Measurements from ENCODE around the gene PRMT9.

The PRMT9 gene

DNA sequence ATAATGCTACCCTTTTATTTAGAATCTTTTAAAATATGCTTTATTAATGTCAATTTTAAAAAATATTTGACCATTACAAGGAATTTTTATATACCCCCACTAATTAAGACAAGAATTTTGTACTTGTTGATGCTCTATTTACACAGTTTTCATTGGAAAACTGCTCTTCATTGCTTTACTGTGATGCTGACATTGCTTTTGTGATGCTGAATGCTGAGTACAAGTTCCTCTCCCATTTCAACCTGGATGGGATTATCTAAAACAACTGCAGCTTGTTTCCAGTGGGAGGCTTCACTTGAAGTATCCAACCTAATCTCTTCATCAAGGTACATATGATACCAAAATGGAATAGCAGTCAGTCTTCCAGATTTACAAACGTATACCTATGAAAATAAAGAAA is 45.6 kb downstream of the PRMT9 start (continued):
- TF ChIP-seq ZNF221 (tag by site-specific recombination; IDR thresholded peaks at IDR 0.05; ENCODE audit: borderline replicate concordance) (no peak), ZNF211 (tag by site-specific recombination; IDR thresholded peaks at IDR 0.05; ENCODE audit: low read depth) (no peak)
- TF ChIP-seq, protein P1, sequence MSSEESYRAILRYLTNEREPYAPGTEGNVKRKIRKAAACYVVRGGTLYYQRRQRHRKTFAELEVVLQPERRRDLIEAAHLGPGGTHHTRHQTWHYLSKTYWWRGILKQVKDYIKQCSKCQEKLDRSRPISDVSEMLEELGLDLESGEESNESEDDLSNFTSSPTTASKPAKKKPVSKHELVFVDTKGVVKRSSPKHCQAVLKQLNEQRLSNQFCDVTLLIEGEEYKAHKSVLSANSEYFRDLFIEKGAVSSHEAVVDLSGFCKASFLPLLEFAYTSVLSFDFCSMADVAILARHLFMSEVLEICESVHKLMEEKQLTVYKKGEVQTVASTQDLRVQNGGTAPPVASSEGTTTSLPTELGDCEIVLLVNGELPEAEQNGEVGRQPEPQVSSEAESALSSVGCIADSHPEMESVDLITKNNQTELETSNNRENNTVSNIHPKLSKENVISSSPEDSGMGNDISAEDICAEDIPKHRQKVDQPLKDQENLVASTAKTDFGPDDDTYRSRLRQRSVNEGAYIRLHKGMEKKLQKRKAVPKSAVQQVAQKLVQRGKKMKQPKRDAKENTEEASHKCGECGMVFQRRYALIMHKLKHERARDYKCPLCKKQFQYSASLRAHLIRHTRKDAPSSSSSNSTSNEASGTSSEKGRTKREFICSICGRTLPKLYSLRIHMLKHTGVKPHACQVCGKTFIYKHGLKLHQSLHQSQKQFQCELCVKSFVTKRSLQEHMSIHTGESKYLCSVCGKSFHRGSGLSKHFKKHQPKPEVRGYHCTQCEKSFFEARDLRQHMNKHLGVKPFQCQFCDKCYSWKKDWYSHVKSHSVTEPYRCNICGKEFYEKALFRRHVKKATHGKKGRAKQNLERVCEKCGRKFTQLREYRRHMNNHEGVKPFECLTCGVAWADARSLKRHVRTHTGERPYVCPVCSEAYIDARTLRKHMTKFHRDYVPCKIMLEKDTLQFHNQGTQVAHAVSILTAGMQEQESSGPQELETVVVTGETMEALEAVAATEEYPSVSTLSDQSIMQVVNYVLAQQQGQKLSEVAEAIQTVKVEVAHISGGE (tag by site-specific recombination; conservative IDR thresholded peaks at IDR 0.05; ENCODE audit: low read depth), result no peak

DNA sequence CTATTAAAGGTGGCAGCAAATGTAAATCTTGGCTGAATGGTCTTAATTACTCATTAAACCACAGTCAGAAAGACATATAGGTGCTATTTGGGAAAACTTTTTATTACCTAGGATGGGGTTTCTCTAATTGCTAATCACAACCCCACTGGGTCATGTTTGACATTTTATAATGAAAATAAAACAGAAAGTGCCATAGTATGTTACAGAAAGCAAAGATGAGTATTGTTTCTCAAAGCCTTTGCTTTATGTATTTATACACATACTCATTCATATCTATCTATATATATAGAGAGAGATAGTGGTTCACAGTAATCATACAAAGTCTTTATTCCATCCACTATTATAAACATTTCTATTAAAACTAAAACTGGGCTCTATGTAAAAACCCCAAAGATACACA is 48.6 kb downstream of the PRMT9 start:
- Histone ChIP-seq H3K4me1 (ENCODE audit: control insufficient read depth, insufficient read depth, low read length) (no peaks in the 10 kb centered on the region), H3K4me3 (ENCODE audit: low read depth, low read length) (no peak overlapping the region), H3K27ac (ENCODE audit: extremely low read depth, low read depth, low read length) (no peak overlapping the region), H3K36me3 (ENCODE audit: control insufficient read depth in 2 of 2, insufficient read depth in 1 of 2, low read length in 2 of 2) (peaks cover 24 to 74% of the 10 kb centered on the region in 2 experiments), H3K9me3 (ENCODE audit: control insufficient read depth, insufficient read depth, low read depth, low read length) (no peaks in the 10 kb centered on the region)
- ChIA-PET POLR2A (interaction anchor here (0.7 kb wide), 1 partner anchor 233 kb away, joined by 3 read pairs; no protein-coding TSS in a partner anchor), CTCF (interaction anchor here (0.7 kb wide), 1 partner anchor 930 kb away, joined by 5 read pairs; no protein-coding TSS in a partner anchor)
- TF ChIP-seq ZFP41 (tag by site-specific recombination; IDR thresholded peaks at IDR 0.05; ENCODE audit: borderline replicate concordance) (no peak), ZBTB21 (tag by site-specific recombination; IDR thresholded peaks at IDR 0.05) (no peak), ZNF623 (tag by site-specific recombination; IDR thresholded peaks at IDR 0.05) (no peak), SCRT2 (tag by site-specific recombination; IDR thresholded peaks at IDR 0.05) (no peak), ZNF610 (tag by site-specific recombination; IDR thresholded peaks at IDR 0.05; ENCODE audit: borderline replicate concordance) (no peak), ZNF394 (tag by site-specific recombination; IDR thresholded peaks at IDR 0.05; ENCODE audit: borderline replicate concordance) (no peak), ZSCAN30 (tag by site-specific recombination; IDR thresholded peaks at IDR 0.05) (no peak), ZNF701 (tag by site-specific recombination; IDR thresholded peaks at IDR 0.05) (no peak), ZNF560 (tag by site-specific recombination; IDR thresholded peaks at IDR 0.05; ENCODE audit: borderline replicate concordance) (no peak), ZNF354C (tag by site-specific recombination; IDR thresholded peaks at IDR 0.05; ENCODE audit: borderline replicate concordance, low read depth) (no peak), ZNF155 (tag by site-specific recombination; IDR thresholded peaks at IDR 0.05) (no peak), SETDB1 (IDR thresholded peaks at IDR 0.05; ENCODE audit: insufficient read length, low read length) (no peak)

DNA sequence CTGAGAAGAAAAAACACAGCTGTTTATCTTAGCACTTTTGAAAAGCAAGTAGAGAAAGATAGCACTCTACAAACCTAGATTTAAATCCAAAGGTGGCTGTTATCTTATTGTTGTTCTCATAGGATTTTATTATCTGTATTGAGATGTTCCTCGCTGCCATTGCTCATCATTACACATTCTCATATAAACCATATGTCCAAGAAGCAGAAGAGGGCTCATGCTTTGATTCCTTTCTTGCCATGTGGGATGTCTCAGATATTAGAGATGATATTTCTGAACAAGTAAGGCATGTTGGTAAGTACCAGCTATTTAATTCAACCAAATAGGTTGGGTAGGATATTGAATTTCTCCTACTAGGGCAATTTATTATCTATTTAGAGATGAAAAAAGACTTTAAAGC is 50.3 kb downstream of the PRMT9 start:
- H3K36me3 ChIP-seq (ENCODE audit: control insufficient read depth in 2 of 2, insufficient read depth in 1 of 2, low read length in 2 of 2), result peaks cover 24 to 83% of the 10 kb centered on the region in 2 experiments
- no peaks in the 10 kb centered on the region for H3K9me3 ChIP-seq (ENCODE audit: control insufficient read depth, insufficient read depth, low read depth, low read length)
- no peak overlapping the region for H3K4me3 ChIP-seq (ENCODE audit: low read depth, low read length)
- ChIA-PET POLR2A (no interaction called here), CTCF (interaction anchor here (0.8 to 1.6 kb wide), 3 partner anchors 74 to 233 kb away, joined by 3 to 4 read pairs (median 3); no protein-coding TSS in a partner anchor)
- no peaks in the 10 kb centered on the region for H3K4me1 ChIP-seq (ENCODE audit: control insufficient read depth, insufficient read depth, low read length)
- H3K27ac ChIP-seq (ENCODE audit: extremely low read depth, low read depth, low read length), result no peak overlapping the region
- TF ChIP-seq ZNF292 (tag by site-specific recombination; IDR thresholded peaks at IDR 0.05; ENCODE audit: borderline replicate concordance, low read depth) (no peak), ZNF654 (tag by site-specific recombination; IDR thresholded peaks at IDR 0.05; ENCODE audit: low read depth) (no peak), ZNF211 (tag by site-specific recombination; IDR thresholded peaks at IDR 0.05; ENCODE audit: low read depth) (no peak), ZBTB7A (tag by site-specific recombination; IDR thresholded peaks at IDR 0.05; ENCODE audit: low read depth) (no peak), ZNF560 (tag by site-specific recombination; IDR thresholded peaks at IDR 0.05; ENCODE audit: borderline replicate concordance) (no peak), ZNF311 (tag by site-specific recombination; IDR thresholded peaks at IDR 0.05; ENCODE audit: borderline replicate concordance) (no peak), ZSCAN30 (tag by site-specific recombination; IDR thresholded peaks at IDR 0.05) (no peak), TCF7L2 (IDR thresholded peaks at IDR 0.05; ENCODE audit: borderline replicate concordance, low read depth, low read length) (no peak), ZNF341 (tag by site-specific recombination; IDR thresholded peaks at IDR 0.05; ENCODE audit: low read depth) (no peak), ZNF660 (tag by site-specific recombination; IDR thresholded peaks at IDR 0.05) (no peak), ZNF624 (tag by site-specific recombination; IDR thresholded peaks at IDR 0.05) (no peak)
- TF ChIP-seq, protein P2, sequence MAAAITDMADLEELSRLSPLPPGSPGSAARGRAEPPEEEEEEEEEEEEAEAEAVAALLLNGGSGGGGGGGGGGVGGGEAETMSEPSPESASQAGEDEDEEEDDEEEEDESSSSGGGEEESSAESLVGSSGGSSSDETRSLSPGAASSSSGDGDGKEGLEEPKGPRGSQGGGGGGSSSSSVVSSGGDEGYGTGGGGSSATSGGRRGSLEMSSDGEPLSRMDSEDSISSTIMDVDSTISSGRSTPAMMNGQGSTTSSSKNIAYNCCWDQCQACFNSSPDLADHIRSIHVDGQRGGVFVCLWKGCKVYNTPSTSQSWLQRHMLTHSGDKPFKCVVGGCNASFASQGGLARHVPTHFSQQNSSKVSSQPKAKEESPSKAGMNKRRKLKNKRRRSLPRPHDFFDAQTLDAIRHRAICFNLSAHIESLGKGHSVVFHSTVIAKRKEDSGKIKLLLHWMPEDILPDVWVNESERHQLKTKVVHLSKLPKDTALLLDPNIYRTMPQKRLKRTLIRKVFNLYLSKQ (tag by site-specific recombination; IDR thresholded peaks at IDR 0.05; ENCODE audit: borderline replicate concordance), result no peak
- TF ChIP-seq, protein P3, sequence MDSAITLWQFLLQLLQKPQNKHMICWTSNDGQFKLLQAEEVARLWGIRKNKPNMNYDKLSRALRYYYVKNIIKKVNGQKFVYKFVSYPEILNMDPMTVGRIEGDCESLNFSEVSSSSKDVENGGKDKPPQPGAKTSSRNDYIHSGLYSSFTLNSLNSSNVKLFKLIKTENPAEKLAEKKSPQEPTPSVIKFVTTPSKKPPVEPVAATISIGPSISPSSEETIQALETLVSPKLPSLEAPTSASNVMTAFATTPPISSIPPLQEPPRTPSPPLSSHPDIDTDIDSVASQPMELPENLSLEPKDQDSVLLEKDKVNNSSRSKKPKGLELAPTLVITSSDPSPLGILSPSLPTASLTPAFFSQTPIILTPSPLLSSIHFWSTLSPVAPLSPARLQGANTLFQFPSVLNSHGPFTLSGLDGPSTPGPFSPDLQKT (IDR thresholded peaks at IDR 0.05; ENCODE audit: borderline replicate concordance, low read depth, low read length), result no peak
